Measurements from ENCODE around the gene PIK3C2B.
A peak's percentile ranks its signal among the peaks of the same experiment; 100 is the strongest.
"Not testable (repeated sequence)": the region's sequence is repeated elsewhere in the genome, so short reads cannot be mapped to it uniquely, and the experiment has no call there.

PIK3C2B gene

DNA sequence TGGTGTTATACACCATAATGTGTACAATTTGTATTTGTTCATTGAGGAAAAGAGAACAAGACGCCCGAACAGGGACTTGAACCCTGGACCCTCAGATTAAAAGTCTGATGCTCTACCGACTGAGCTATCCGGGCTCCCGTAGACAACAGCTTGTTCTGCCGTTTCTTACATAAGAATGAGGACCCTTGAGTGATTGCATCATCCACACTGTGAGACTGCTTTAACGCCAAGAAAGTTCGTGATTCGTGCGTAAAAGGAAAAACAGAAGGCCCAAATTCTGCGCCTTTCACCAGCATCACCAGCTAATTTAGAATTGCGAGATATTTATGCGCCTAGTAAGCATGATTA is 12.3 kb upstream of the PIK3C2B start:
- DNase-seq (ENCODE audit: low read depth in 2 of 2), result peak; percentile 83 to 91

DNA sequence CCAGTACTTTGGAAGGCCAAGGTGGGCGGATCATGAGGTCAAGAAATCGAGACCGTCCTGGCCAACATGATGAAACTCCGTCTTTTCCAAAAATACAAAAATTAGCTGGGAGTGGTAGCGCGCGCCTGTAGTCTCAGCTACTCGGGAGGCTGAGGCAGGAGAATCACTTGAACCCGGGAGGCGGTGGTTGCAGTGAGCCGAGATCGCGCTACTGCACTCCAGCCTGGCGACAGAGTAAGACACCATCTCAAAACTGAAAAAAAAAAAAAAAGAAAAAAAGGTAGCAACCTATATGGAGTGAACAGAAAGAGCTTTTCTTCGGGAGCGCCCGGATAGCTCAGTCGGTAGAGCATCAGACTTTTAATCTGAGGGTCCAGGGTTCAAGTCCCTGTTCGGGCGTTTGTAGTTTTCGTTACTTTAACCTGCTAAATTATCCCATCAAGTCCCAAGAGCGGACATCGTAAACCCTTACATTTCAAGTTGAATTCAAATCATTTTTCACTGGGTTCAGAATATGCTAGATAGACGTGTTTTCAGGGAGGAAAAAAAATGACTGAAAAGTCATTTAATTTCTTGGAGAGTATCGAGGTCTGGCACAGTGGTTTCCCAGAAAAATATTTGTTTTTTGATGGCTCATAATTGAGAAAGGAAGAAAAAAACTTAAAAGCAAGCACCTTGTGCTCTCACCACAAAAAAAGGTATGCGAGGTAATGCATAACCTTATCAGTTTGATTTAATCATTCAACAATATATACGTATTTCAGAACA is 11.8 kb upstream of the PIK3C2B start:
- DNase-seq (ENCODE audit: low read depth in 2 of 2), result peak; percentile 45 to 72

DNA sequence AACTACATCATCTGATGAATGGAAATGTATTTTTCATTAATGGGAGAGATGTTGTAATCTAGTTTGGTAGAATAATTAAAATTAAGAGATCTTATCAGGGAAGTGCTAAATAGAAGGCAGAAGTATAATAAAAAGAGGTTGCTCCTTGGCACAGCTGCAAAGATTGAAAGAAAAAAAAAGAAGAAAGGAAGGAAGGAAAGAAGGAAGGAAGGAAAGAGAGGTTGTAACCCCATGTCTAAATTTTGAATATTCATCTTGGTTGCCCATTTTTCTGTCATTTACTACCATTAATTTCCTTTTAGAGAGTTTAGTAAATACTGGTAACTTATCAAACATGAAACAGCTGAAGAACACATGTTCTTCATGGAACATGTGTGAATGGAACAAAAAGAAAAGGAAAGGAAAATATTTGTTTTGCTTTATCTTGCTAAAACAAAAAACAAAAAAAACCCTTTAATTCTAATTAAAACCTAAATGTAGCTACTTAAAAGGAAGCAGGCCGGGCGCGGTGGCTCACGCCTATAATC is 11.1 kb upstream of the PIK3C2B start:
- no peak for DNase-seq (ENCODE audit: low read depth in 2 of 2)

DNA sequence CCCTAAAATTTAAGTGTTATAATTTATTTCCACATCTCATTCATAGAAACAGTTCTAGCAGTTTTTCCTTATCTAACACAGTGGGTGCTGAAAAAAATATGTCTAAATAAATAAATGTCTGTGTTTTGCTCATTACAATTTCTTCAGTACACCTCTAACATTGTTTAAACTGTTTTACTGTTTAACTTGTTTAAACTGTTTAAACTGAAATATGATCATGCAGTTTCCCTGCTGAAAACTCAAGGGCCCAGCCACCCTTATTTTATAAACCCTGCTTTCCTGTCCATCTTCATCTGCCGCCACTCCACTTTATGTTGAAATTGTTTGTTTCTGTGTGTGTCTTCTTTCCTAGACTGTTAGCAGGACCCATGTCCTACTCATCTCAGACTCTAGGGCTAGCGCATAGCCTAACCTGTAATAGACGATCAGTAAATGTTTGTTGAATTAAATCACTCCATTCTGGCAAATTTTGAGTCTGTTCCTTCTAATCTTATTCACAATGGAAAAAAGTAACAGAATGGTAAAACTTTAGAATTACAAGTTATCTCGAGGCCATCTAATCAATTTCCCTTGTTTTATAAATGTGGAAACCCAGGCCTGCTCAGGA is 9.4 kb upstream of the PIK3C2B start:
- DNase-seq (ENCODE audit: low read depth in 2 of 2), result no peak

DNA sequence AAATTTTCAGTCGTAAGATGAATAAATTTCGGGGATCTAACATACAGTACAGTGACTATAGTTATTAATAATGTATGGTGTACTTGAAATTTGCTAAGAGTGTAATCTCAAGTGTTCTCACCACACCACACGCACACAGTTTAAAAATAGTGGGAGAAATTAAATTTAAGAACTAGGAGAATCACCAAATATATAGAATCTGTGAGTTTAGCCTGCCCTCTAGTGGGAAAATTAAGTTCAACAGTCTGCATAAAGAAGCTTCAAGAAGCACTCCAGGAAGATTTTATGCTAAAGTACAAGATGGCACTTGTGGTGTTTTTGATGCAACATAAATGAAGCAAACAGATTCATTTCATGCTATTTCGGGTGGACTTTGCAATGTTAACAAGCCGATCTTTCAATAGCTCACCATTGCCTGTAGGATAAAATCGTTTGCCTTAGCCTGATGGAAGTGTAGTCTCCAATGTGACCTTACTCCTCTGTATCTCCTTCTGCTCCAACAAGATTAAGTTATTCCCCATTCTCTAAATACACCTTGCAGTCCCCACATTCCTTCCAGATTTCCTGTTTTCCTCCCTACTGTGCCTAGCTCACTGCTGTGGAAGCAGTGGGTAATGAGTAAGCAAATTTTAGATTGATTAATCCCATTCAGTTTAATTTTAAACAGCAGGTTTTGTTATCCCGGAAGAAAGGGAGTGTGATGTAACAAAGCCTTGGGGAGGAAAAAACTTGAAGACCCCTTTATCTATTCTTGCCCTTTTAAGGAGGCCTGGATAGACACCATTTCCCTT is 8.7 kb upstream of the PIK3C2B start:
- DNase-seq (ENCODE audit: low read depth in 2 of 2), result no peak

DNA sequence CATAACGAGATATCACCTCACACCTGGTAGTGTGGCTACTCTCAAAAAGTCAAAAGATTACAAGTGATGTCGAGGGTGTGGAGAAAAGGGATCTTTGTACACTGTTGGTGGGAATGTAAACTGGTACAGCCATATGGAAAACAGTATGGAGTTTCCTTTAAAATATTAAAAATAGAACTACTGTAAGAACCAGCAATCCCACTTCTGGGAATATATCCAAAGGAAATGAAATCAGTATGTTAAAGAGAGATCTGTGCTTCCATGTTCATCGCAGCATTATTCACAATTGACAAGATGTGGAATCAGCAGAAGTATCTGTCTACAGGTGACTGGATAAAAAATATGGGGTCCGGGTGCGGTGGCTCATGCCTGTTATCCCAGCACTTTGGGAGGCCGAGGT is 7.6 kb upstream of the PIK3C2B start:
- no peak for DNase-seq (ENCODE audit: low read depth in 2 of 2)

DNA sequence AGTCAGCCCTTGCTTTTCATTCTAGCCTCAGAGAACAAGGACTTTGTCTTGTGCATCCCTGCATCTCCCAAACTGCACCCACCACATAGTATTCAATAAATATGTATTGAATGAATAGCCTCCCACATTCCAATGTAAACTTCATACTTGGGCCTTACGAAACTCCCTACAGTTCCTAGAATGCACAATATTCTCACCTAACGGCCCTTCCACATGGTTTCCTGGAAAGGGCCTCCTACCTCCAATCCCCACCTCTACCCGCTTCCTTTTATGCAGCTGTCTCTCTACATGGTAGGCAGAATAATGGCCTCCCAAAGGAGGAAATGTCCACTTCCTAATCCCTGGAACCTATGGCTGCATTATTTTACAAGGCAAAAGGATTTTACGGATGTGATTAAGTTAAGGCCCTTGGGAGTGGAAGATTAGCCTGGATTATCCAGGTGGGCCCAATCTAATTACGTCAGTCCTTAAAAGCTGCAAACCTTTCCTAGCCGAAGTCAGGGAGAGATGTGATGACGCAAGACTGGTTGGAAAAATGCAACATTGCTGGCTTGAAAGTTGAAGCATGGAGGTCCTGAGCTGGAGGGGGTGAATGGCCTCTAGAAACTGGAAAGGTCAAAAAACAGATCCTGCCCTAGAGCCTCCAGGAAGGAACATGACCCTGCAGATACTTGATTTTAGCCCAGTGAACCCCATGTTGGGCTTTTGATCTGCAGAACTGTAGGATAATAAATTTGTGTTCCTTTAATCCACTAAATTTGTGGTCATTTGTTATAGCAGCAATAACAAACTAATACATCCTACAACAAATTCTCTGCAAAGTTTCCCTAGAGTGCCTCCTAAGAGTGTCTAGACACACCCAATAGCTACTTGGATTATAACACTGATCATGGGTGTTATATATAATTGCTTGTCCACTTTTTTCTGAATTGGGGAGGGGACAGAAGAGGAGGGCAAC is 5.2 kb upstream of the PIK3C2B start:
- DNase-seq (ENCODE audit: low read depth in 2 of 2), result no peak

DNA sequence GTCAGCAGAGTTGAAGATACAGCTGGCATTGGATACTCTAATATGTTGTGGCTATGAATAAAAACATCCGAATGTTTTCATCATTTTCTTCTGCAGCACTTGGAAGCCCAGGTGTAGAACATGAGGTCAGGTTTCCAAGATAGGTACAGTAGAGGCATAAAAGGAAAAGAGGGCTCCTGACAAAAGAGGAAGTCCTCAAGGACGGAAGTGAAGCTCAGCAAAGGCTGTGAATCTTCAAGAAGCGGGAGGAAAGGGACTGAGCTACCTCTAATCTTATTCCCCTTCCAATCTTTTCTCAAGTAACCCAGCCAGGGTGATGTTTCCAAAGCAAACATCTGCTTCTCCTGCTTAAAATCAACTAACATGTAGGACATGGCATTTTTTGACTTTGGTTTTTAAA is 4.4 kb upstream of the PIK3C2B start:
- no peak for DNase-seq (ENCODE audit: low read depth in 2 of 2)

DNA sequence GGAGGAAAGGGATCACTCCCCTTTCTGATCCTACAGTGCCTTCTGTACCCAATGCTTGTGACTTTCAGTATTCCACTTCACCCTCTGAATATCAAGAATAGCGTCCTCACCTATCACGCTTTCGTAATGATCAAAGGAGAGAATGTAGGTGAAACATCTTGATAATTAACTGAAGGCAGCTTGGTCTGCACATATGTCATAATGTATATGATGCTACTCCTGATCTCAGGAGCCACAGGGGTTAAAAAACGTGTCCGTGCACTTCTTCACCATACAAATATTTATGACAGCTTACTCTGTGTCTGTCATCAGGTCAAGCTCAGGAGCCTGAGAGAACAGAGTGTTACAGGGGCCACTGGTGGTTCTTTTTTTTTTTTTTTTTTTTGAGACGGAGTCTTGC is 1.2 kb upstream of the PIK3C2B start:
- no peak for DNase-seq (ENCODE audit: low read depth in 2 of 2)

DNA sequence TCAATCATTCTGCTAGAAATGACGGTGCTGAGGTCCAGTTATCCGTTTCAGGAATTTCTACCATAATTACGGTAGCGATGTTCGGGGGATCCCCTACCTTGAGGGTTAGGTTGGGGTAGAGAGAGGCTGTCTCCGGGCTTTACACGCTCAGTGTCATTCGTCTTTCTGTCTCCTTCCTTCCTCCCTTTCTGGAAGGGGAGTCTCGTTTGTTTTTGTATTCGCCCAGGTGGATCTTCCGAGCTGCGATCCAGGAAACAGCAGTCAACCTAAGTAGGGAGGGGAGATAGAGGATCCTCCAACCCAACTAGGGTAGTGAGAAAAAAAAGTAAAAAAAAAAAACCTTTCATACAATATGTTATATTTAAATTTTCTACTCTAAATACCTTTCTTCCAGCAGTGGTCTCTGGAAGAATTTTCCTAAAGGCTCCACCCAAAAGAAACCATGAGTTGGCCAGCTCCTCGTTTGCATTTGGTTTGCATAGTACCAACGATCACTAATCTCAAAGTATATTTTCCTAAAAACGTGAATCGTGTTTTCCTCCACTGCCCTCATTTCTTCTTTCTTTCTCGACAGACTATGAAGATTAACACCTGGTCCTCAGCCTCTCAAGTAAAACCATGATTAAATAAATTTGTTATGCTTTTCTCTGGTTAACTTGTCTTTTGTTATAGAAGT is 611 bp upstream of the PIK3C2B start:
- no peak for DNase-seq (ENCODE audit: low read depth in 2 of 2)

DNA sequence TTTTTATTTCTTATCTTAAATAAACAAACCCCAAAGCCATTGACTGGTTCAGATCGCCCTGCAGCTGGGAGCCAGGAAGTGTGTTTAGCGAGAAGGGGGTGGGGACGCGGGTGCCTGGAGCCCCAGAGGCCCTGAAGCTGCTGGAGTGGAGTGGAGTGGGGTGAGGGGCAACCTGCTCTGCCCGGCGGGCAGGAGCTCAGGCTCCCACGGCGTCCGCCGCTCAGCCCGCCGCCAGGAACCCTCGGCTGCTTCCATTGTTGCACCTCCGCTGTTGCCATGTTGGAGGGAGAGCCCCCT is 673 bp downstream of the PIK3C2B start:
- DNase-seq (ENCODE audit: low read depth in 2 of 2), result peak in 1 of 2 experiments; percentile 41

DNA sequence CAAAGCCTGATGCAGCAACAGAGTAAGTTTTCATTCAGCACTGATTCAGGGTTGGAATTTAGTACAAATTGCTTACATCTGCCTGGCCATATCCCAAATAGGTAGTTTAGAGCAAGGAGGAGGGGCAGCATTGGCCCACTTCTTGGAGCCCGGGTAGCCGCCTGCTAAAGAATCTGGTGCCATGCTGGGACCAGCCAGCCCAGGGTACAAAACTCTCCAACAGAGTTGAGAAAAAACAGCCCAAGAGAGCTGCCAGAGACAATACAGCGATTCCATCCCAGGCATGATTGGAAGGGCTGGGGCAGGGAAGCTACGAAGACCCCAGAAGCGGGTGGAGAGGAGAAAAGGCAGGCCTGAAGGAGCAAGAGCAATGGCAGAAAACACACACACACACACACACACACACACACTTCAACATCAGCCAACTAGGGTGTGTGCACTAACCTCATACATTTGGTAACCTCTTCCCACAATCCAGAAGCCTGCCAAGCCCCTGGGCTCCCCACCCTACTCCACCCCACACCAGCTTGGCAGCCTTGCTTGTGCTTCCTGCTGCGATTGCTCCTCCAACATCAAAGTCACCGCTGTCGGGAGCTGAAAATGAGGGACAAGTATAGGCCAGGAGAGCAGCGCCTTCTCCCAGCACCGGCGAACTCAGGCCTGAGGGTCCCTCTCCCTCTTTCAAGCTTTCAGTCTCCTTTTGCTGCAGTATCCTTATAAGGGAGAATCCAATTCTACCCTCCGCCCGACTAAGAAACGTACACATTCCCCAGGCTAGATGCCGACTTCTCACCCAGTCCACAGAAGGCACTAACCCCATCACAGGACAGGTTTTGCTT is 1.2 kb downstream of the PIK3C2B start:
- no peak for DNase-seq (ENCODE audit: low read depth in 2 of 2)

DNA sequence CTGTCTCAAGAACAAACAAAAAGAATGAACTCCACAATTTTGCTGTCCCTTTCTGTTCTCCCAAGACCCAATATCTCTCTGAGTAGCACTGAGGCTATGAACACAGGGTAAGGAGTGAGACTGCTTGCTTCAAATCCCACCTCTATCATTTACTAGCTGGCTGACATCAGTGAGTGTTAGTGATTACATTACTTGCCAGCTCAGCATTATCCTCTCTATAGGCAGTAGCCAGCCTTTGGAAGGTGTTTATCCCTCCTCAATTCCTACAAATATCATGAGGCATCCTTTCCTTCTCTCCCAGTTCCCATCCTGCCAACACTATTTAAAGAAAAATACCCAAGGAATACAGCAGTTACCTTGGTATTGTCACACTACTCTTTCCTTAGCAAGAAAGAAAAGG is 3.0 kb downstream of the PIK3C2B start:
- DNase-seq (ENCODE audit: low read depth in 2 of 2), result no peak

DNA sequence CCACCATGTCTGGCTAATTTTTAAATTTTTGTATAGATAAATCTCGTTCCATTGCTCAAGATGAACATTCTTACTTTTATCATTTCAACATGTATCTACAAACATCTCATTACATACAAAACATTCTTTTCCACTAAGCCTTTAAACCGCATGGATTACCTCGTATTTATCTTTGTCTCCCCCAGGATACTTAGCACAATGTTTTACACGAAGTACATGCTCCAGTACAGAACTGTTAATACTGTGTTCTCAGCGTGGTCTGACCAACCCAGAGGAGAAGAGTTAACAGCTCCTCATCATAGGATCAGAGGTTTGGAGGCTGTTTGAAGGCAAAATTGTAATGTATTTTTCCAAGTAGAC is 7.4 kb downstream of the PIK3C2B start:
- DNase-seq (ENCODE audit: low read depth in 2 of 2), result no peak

DNA sequence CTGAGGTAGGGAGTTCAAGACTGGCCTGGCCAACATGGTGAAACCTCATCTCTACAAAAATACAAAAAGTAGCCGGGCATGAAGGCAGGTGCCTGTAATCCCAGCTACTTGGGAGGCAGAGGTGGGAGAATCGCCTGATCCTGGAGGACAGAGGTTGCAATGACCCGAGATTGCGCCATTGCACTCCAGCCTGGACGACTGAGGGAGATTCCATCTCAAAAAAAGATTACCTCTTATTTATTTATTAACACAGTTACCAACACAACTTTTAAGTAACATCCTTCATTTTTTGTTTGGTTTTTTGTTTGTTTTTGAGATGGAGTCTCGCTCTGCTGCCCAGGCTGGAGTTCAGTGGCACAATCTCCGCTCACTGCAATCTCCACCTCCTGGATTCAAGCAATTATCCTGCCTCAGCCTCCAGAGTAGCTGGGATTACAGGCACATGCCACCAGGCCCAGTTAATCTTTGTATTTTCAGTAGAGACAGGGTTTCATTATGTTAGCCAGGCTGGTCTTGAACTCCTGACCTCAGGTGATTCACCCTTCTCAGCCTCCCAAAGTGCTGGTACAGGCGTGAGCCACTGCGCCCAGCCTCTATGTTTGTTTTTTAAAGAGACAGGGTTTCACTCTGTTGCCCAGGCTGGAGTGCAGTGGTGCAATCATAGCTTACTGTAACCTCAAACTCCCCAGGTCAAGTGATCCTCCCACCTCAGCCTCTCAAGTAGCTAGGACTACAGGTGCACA is 7.9 kb downstream of the PIK3C2B start:
- not testable (repeated sequence) for DNase-seq (ENCODE audit: low read depth in 2 of 2)

DNA sequence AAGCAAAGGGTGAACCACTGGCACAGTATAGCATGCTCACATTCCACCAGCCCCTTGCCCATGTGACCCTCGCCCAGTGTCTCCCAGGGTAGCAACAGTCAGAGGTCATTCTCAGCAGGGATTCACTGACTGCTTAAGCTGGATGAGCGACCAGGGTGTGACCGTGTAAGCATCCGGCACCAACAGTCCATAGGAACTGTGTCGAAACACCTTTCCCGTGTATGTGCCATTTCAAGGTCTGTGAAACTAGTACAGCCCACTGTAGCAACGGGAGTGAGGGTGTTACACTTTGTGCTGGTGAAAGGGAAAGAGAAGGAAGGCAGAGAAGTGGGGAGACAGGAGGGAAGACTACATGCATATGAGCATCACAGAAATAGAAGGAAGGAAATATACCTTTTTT is 10.8 kb downstream of the PIK3C2B start:
- DNase-seq (ENCODE audit: low read depth in 2 of 2), result no peak

DNA sequence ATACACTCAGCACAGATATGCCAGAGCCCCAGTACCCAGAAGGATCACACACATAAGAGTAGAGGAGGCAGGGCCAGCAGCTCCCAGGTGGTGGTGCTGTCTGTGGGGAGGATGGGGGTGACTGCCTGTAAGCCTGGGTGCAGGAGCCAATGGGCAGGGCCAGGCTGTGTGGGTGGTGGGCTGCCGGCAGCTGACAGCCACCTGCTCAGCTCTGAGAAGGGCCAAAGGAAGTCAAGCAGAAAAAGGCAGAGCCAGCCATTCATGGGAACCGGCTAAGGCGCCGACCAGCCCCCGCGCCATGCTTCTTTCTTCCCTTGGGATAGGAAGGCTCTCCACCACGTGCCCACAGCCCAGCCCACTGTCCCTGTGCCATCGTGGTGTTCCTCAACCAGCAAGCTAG is 14.1 kb downstream of the PIK3C2B start:
- DNase-seq (ENCODE audit: low read depth in 2 of 2), result no peak

DNA sequence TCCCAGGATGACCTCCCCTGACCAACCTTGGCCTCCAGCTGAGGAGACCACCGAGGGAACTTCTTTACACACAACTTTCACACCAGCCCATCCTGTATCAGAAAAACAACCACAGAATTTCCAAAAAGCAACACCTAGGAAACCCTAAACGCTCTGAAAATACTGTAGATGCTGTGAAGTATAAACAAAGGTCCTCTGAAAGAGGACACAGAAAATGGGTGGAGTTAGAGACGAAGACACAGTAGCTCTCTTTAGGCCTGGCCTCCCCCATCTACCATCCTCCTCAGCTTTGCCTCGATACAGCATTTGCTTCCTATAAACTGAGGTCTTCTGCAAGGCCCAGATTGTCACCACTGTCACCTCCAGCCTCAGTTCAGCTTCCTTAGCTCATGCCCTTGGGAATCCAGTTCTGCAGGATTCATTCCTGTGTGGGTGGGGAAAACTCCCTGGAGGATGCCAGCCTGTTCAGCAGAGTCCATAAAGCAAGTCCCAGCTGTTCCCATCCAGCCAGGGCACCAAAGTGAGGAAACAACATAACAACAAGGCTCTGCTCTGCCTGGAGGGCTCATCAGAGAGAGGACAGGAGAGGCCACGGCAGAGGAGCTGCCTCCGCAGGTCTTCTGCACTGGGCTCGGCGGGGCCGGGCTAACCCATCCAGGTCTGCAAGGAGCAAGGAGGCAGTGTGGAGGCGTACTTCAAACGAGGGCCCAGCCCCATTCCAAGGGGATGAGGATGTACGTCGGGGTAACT is 15.0 kb downstream of the PIK3C2B start:
- DNase-seq (ENCODE audit: low read depth in 2 of 2), result no peak

DNA sequence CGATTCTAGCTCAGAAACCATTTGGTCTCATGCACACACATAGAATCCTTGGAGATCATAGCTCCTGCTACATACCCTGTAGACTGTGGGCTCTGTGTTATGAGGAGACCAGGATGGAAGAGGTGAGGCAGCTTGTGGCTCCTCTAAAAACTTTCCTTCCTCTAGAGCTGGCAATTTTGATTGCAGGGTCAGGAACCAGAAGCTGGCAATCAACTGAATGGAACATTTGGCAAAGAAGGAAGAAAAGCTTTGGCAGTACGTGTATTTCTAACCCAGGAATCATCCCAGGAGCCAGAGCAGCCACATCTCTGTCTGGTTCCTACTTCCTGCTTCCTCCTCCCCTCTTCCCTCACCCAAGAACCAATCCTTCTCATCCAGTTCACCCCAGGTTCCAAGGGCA is 15.7 kb downstream of the PIK3C2B start:
- DNase-seq (ENCODE audit: low read depth in 2 of 2), result no peak

Measured in stimulated activated CD4-positive, alpha-beta T cell treated with anti-CD3 and anti-CD28 coated beads, Interleukin-12 subunit alpha, Interleukin-12 subunit beta, amount 100 ng/mL, for 24 hours (primary cell).